GM21576 (cell line): ENCODE results near the gene USP38.
"Not testable (repeated sequence)": the region's sequence is repeated elsewhere in the genome, so short reads cannot be mapped to it uniquely, and the experiment has no call there.

Experiments
- ATAC-seq: cut with Tn5 transposase; IDR thresholded peaks from one replicate; pipeline ENCODE4 v1.9.1; 2021; ENCODE audit warnings: mild to moderate bottlenecking, moderate library complexity; ENCODE audit not compliant: unreplicated experiment

The USP38 gene

DNA sequence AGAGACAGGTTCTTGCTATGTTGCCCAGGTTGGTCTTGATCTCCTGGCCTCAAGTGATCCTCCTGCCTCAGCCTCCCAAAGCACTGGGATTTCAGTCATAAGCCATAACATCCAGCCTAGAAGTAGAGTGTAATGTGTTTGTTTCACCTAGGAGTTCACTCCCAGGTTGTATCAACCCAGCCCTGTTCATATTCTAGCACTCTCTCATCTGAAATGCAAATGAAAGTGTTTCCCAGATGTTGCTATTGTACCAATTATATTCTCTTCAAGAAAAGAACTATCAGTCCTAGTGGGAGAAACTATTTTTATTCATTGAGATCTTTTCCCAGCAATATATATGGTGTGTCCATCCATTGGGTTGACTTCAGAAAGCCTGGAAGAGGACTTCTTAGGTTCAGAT lies 72.6 kb downstream of the USP38 start:
- no peak for ATAC-seq

DNA sequence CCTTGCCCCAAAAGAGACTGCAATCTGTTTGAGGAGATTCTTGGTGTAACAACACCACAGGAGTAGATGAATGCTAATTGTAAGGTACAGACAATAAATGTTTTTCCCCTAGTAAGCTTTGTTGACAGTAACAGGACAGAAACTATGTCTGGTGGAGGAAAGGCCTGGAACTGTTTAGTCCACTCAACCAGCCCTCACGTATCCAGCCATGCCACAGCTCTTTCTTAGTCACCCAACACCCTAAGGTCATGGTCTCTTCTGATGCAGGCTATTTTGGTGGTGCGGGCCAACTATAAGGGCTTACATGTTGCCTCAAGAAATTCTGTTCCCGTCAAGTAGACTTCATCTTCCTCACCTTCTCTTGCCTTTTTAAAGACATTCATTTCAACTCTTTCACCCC lies 76.0 kb downstream of the USP38 start:
- no peak for ATAC-seq

DNA sequence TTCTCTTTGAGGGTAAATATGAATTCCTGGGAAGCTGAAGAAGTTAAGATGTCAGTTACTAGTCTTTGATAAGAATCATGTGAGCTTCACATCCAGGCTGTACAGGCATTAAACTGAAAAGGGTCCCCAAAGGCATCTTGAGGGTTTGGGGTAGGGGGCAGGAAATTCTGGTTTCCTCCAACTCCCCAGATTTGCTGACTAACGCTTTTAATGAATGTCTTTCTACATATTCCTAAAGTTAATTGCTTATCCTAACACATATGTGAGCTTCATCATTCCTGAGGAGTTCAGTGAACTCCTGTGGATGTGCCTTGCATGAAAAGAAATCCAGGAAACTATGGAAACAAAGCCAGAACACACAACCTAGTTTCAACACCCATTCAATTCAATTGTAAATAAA lies 78.1 kb downstream of the USP38 start:
- ATAC-seq = no peak

DNA sequence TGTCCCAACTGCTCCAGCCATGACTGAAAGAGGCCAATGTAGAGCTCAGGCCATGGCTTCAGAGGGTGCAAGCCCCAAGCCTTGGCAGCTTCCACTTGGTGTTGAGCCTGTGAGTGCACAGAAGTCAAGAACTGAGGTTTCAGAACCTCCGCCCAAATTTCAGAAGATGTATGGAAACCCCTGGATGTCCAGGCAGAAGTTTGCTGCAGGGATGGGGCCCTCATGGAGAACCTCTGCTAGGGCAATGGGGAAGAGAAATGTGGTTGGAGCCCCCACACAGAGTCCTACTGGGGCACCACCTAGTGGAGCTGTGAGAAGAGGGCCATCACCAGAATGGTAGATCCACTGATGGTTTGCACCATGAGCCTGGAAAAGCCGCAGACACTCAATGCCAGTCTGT lies 83.0 kb downstream of the USP38 start:
- ATAC-seq = not testable (repeated sequence)

DNA sequence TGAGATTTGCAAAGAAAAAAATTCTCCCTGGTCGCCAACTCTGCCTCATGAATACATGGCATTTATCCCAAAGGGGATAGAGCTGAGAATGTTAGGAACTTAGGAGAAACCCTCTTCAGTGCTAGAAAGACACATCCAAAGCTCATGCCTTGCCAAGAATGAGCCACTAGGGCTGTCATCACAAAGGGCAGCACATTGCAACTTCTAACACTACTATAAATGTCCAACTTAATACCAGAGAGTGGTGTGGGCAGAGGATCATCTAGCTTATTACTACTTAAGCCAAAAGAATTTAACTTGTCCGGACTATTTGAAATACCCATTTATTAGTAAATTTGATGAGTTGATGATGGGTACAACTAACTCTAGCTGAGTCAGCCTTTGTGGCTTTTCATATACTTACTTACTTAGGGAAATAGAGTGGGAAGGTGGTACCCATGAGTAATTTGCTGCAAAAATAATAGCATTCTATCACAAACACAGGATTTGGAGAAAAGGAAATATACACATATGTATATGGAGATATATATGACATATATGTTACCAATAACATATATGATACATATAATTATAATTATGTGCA lies 85.6 kb downstream of the USP38 start:
- no peak for ATAC-seq
